Prostate gland (tissue), 2 donors: ENCODE data around the gene ZNF536.

ENCODE experiments used
- POLR2A ChIP-seq: fragments of 450-650 bp; IDR thresholded peaks from one replicate; pipeline ENCODE4 v1.6.1; 2016; ENCODE audit warnings: antibody characterized with exemption, mild to moderate bottlenecking
- TF ChIP-seq, protein P1 (sequence below), 4 experiments: fragments of 200-600 bp in 2 of 4; fragments of 450-650 bp in 2 of 4; sonication (generic) in 2 of 4; IDR thresholded peaks; 1 replicate in 3 of 4; 2 replicates in 1 of 4; pipeline ENCODE4 v1.5.1; 2016 to 2019; ENCODE audit warnings: antibody characterized with exemption in 4 of 4, mild to moderate bottlenecking in 2 of 4, moderate library complexity in 2 of 4

DNA sequence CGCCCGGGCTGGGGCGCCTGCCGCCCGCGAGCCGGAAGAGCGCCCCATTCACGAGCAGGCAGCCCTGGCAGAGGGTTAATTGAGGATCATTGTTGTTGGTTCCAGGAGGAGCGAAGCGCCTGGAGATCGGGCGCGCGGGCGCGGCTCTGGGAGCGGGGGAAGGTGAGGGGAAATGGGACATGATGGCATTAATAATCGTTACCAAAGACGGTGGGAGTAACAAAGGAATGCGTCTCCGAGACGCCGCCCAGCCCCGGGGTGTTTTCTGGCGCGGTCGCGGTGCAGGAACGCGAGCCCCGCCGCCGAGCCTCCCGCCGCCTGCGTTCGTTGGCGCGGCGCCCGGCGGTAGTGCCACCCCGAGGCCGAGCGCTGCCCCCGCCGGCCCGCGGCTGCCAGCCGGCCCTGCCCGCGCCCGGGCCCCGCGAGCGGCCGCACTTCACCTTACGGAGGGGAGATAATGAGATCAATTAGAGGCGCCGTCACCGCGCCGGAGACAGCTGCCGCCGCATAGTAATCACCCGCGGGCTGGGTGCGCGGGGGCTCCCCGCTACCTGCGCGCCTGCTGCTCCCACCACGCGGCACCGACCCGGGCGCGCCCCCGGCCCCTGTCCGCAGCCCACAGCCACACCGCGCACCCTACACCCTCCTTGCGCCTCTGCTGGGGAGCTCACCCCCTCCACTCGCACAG, 2.8 kb downstream of the ZNF536 start:
- TF ChIP-seq, protein P1, sequence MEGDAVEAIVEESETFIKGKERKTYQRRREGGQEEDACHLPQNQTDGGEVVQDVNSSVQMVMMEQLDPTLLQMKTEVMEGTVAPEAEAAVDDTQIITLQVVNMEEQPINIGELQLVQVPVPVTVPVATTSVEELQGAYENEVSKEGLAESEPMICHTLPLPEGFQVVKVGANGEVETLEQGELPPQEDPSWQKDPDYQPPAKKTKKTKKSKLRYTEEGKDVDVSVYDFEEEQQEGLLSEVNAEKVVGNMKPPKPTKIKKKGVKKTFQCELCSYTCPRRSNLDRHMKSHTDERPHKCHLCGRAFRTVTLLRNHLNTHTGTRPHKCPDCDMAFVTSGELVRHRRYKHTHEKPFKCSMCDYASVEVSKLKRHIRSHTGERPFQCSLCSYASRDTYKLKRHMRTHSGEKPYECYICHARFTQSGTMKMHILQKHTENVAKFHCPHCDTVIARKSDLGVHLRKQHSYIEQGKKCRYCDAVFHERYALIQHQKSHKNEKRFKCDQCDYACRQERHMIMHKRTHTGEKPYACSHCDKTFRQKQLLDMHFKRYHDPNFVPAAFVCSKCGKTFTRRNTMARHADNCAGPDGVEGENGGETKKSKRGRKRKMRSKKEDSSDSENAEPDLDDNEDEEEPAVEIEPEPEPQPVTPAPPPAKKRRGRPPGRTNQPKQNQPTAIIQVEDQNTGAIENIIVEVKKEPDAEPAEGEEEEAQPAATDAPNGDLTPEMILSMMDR (IDR thresholded peaks at IDR 0.05), result no peak
- no peak for TF ChIP-seq POLR2A
